GM12892 (cell line): ENCODE results near the gene RACGAP1.
"Not testable (repeated sequence)": the region's sequence is repeated elsewhere in the genome, so short reads cannot be mapped to it uniquely, and the experiment has no call there.

ENCODE experiments used
- DNase-seq: peaks from one replicate; pipeline ENCODE4 v3.0.0; 2011; ENCODE audit not compliant: insufficient read length
- FAIRE-seq: peaks from 2 replicates; lab custom pipeline; 2011; peaks lifted over from hg19 to GRCh38; lab: Jason Lieb, UNC
- POLR2A ChIP-seq: IDR thresholded peaks from 2 replicates; pipeline ENCODE4 v1.6.1; 2011; ENCODE audit warnings: low read depth, low read length, control low read depth
- POLR2AphosphoS5 ChIP-seq: IDR thresholded peaks from 2 replicates; pipeline ENCODE4 v1.6.1; 2011; ENCODE audit warnings: low read depth, low read length, control low read depth
- TAF1 ChIP-seq: IDR thresholded peaks from 2 replicates; pipeline ENCODE4 v1.6.1; 2011; ENCODE audit warnings: low read depth, mild to moderate bottlenecking, control low read depth, low read length, borderline replicate concordance

RACGAP1 gene

GRCh38 chr12:50041062-50041860 is 16.0 kb upstream of the RACGAP1 start:
- DNase-seq (no peak), FAIRE-seq (no peak)

GRCh38 chr12:50040657-50041056 is 15.4 kb upstream of the RACGAP1 start:
- DNase-seq, result no peak
- no peak for TF ChIP-seq TAF1
- TF ChIP-seq POLR2AphosphoS5, result no peak
- TF ChIP-seq POLR2A, result no peak
- FAIRE-seq, result no peak

More at GRCh38 chr12:50041062-50041860, 16.0 kb upstream of the RACGAP1 start:
- TF ChIP-seq TAF1 (no peak), POLR2A (no peak), POLR2AphosphoS5 (no peak)

DNA sequence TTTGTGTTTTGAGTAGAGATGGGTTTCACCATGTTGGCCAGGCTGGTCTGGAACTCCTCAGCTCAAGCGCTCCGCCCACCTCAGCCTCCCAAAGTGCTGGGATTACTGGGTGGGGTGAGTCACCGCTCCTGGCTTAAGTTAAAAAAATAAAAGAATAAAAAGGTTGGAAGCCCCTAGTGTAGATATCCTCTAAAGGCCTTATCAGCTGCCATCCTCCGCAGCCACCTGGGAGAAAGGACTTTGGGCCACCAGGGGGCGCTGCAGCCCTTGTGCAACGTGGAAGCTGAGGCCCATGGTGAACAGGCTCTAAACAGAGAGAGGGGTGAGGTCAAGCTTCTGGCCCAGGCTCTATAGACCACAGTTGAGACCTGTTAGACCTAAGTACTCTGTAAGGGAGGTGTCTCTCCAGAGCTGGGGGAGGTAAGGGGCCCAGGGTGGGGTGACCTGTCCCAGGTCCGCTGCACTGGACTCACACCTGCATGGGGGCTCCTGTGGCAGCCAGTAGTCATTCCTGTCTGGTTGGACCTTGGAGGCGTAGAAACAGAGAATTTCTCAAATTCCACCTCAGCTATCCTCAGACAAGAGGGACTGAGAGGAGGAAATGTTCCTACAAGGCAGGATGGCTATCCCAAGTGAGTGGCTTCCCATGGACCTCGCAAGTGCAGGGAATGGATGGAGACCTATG is 14.0 kb upstream of the RACGAP1 start:
- FAIRE-seq, result peak; percentile 64

DNA sequence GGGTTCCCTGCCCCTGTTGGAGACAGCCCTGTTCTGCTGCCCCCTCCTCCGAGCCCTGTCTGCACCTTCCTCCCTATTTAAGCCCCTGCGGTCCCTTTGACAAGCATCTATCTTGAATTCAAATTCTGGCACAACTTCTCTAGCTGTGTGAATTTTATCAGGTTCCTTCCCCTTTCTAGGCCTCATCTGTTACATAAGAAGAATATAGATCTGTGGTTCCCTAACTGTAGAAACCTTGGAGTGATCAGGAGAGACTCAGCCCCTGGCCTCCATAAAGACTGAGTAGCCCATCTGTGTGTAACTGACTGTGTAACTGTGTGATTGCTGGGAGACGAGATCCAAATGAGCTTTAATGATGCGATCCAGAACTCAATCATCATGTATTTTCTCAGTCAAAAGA is 13.0 kb upstream of the RACGAP1 start:
- TF ChIP-seq POLR2A (no peak), POLR2AphosphoS5 (no peak), TAF1 (no peak)
- no peak for FAIRE-seq
- no peak for DNase-seq

More for the DNA sequence above, 14.0 kb upstream of the RACGAP1 start:
- TF ChIP-seq POLR2A, result no peak
- TF ChIP-seq TAF1, result no peak
- no peak for TF ChIP-seq POLR2AphosphoS5
- peak; percentile 70 for DNase-seq

DNA sequence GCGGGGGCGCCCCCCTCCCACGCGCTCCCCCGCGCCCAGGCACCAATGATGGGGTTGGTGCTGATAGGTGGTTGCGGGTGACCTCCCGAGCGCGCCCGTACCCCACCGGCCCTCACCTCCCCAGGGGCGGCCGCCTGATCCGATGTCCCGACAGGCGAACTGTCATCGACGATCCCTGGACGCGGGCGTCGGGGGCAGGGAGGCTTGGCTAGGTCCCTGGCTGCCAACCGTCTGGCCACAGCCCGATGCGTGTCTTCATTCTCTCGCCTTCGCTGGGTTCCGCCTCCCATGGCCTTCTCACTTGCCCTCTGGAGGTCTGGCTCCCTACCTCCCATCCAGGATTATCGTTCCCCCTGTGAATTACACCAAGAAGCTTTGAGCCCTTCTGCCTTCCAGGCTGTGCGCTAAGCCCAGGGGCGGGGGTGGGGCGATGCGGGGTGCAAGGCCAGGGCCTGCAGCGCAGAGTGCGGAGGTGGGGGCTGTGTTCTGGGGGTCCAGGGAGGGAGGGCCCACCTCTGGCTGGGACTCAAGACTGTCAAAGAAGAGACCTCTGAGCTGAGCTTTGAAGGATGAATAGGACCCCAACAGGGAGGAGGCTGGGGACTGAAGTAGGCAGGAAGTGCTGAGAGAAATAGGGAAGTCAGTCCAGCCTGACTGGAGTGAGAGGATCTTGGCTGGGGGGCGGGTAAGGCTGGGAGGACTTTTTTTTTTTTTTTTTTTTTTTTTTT is 7.7 kb upstream of the RACGAP1 start:
- FAIRE-seq, result no peak
- no peak for TF ChIP-seq POLR2A
- no peak for TF ChIP-seq TAF1
- TF ChIP-seq POLR2AphosphoS5, result no peak
- DNase-seq, result no peak

DNA sequence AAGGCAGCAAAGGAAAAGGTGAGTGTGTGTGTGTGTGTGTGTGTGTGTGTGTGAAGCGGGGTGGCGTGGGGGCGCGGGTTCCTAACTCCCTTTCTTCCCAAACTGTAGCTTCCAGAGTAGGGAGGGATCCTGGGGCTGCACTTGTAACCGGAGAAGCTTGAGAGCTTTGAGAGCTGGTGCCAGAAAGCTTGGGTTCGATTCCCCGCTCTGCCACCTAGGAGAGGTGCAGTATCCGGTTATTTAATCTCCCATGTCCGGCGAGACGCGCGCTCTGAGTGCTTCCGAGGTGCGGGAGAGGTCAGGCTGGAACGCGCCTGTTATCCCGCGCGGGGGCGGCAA is 7.2 kb upstream of the RACGAP1 start:
- FAIRE-seq, result no peak
- TF ChIP-seq POLR2A, result no peak
- TF ChIP-seq TAF1, result no peak
- DNase-seq, result no peak

DNA sequence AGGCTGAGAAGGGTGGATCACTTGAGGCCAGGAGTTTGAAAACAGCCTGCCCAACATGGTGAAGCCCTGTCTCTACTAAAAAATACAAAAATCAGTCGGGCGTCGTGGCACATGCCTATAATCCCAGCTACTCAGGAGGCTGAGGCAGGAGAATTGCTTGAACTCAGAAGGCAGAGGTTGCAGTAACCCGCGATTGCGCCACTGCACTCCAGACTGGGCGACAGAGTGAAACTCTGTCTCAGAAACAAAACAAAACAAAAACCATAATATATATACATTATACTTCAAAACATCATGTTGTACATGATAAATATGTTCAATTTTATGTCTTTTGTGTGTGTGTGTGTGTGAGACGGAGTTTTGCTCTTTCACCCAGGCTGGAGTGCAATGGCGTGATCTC is 5.2 kb upstream of the RACGAP1 start:
- not testable (repeated sequence) for FAIRE-seq

GRCh38 chr12:50026691-50027090 is 1.4 kb upstream of the RACGAP1 start:
- TF ChIP-seq POLR2A (no peak), POLR2AphosphoS5 (no peak), TAF1 (no peak)
- DNase-seq (no peak), FAIRE-seq (no peak)

More for the DNA sequence above, 5.2 kb upstream of the RACGAP1 start:
- DNase-seq, result not testable (repeated sequence)

DNA sequence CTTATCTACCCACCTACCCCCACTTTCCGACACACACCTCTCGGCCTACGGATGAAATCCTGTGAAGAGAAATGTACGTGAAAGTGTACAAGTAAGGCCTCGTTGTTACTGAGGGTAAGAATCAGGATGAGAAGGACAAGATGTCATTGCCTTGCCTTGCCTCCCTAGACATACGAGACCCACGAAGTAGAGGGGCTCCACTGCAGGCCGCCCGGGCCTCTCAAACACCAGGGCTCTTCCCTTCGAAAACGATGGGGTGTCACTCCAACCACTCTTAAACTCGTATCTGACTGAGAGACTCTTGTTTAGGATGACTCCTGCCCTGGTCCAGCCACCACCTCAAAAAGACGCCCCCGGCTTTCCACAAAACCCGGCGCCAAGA is 498 bp downstream of the RACGAP1 start:
- no peak for DNase-seq
- no peak for FAIRE-seq
- no peak for TF ChIP-seq TAF1
- no peak for TF ChIP-seq POLR2AphosphoS5
- no peak; the same call in 1 of the 2 replicates for TF ChIP-seq POLR2A

GRCh38 chr12:50024227-50024626 is 1.1 kb downstream of the RACGAP1 start:
- DNase-seq, result no peak
- TF ChIP-seq POLR2AphosphoS5, result no peak
- TF ChIP-seq POLR2A, result no peak
- no peak for TF ChIP-seq TAF1
- no peak for FAIRE-seq

GRCh38 chr12:50022903-50023302 is 2.4 kb downstream of the RACGAP1 start:
- FAIRE-seq (no peak), DNase-seq (no peak)
- TF ChIP-seq TAF1, result no peak
- no peak for TF ChIP-seq POLR2A
- TF ChIP-seq POLR2AphosphoS5, result no peak
